ENCODE measurements around the gene UPF2.

Gene UPF2

GRCh38 chr10:11881477-11882417 lies 160.9 kb downstream of the UPF2 start:
- no peak for FAIRE-seq

GRCh38 chr10:11881030-11881476 lies 161.6 kb downstream of the UPF2 start:
- no peak for FAIRE-seq

- FAIRE-seq: no peak
Measured at GRCh38 chr10:11880151-11881029, 162.2 kb downstream of the UPF2 start.

- FAIRE-seq: no peak
Measured at GRCh38 chr10:11879387-11880094, 163.1 kb downstream of the UPF2 start.

GRCh38 chr10:11878776-11879175 lies 163.8 kb downstream of the UPF2 start:
- FAIRE-seq: no peak

- FAIRE-seq: no peak
Measured at GRCh38 chr10:11877591-11877905, 165.1 kb downstream of the UPF2 start.

- FAIRE-seq: no peak
Measured at GRCh38 chr10:11876805-11877590, 165.6 kb downstream of the UPF2 start.

GRCh38 chr10:11876324-11876723 lies 166.3 kb downstream of the UPF2 start:
- FAIRE-seq: no peak

- no peak for FAIRE-seq
Measured at GRCh38 chr10:11875494-11876281, 166.9 kb downstream of the UPF2 start.

- FAIRE-seq: no peak
Measured at GRCh38 chr10:11874568-11875493, 167.8 kb downstream of the UPF2 start.

- FAIRE-seq: no peak
Measured at GRCh38 chr10:11871466-11871865, 171.1 kb downstream of the UPF2 start.

GRCh38 chr10:11870900-11871400 lies 171.7 kb downstream of the UPF2 start:
- FAIRE-seq: no peak

- no peak for FAIRE-seq
Measured at GRCh38 chr10:11870461-11870780, 172.2 kb downstream of the UPF2 start.
